ENCODE measurements around the gene RFX5.

DNA sequence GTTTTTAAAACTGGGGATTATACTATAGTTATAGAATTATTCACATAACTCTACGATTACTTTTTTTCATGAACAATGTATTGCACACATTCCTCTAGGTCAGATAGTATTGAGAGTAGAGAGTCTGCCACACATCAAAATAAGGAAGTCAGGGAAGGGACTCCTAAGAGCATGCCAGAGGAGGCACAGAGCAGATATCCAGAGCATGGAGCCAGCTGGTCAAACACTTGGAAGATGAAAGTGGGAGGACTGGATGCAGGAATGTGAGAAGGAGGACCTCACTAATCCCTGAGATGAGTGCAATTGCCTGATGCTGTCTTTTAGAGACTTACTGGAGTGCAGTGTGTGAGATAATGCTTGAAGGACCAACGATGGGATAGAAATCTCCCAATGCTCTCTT is 9.6 kb upstream of the RFX5 start:
- TF ChIP-seq SP1 (IDR thresholded peaks at IDR 0.05) (no peak), NFRKB (IDR thresholded peaks at IDR 0.05) (no peak)
